Liver (tissue), 9 donors: ENCODE data around the gene FRRS1. TPM values are rescaled to one million over a fixed set of nuclear protein-coding genes. Genes with fewer than 3 reads are reported as not detected.

Source experiments
- DNase-seq: peaks from one replicate; pipeline ENCODE4 v3.0.0-alpha.2; 2017; ENCODE audit warnings: low spot score
- H3K27ac ChIP-seq, 2 donors: one replicate each; pipeline ENCODE4 v1.7.0; 2013; ENCODE audit warnings: inconsistent platforms in 2 of 2, low read length in 2 of 2, control low read depth in 1 of 2, low read depth in 1 of 2, mild to moderate bottlenecking in 1 of 2
- H3K27me3 ChIP-seq, 4 donors: one replicate each; pipeline versions ENCODE4 v1.6.1 to v1.7.0; 2013; ENCODE audit warnings: low read length in 3 of 4, inconsistent platforms in 1 of 4, mild to moderate bottlenecking in 1 of 4, moderate library complexity in 1 of 4; ENCODE audit not compliant: control insufficient read depth in 4 of 4, insufficient read depth in 4 of 4
- H3K36me3 ChIP-seq, 4 donors: one replicate each; pipeline versions ENCODE4 v1.6.1 to v1.7.0; 2013; ENCODE audit warnings: low read length in 3 of 4, mild to moderate bottlenecking in 3 of 4, low read depth in 1 of 4, moderate library complexity in 1 of 4; ENCODE audit not compliant: control insufficient read depth in 4 of 4, insufficient read depth in 3 of 4
- H3K4me1 ChIP-seq, 4 donors: one replicate each; pipeline versions ENCODE4 v1.6.1 to v1.7.0; 2013; ENCODE audit warnings: low read length in 3 of 4, mild to moderate bottlenecking in 3 of 4, moderate library complexity in 1 of 4; ENCODE audit not compliant: control insufficient read depth in 4 of 4, insufficient read depth in 4 of 4
- H3K4me3 ChIP-seq, 3 donors: one replicate each; pipeline versions ENCODE4 v1.6.1 to v1.7.0; 2013; ENCODE audit warnings: low read length in 3 of 3, control low read depth in 1 of 3, low read depth in 1 of 3, mild to moderate bottlenecking in 1 of 3
- H3K9ac ChIP-seq, 2 donors: one replicate each; pipeline ENCODE4 v1.7.0; 2013; ENCODE audit warnings: low read length in 2 of 2, mild to moderate bottlenecking in 2 of 2, moderate library complexity in 2 of 2, control low read depth in 1 of 2, low read depth in 1 of 2
- H3K9me3 ChIP-seq, 4 donors: one replicate each; pipeline versions ENCODE4 v1.6.1 to v1.7.0; 2013; ENCODE audit warnings: low read length in 3 of 4; ENCODE audit not compliant: control insufficient read depth in 4 of 4
- ATF3 ChIP-seq: IDR thresholded peaks from 2 replicates; pipeline ENCODE4 v1.6.1; 2016; ENCODE audit warnings: antibody characterized with exemption
- CTCF ChIP-seq: fragments of 150-350 bp; IDR thresholded peaks from 2 replicates; pipeline ENCODE4 v1.5.1; 2017; ENCODE audit warnings: improper control_type of control experiment, low read depth, low read length; ENCODE audit not compliant: missing input control
- EGR1 ChIP-seq, 2 donors: IDR thresholded peaks; 2 replicates each; pipeline ENCODE4 v1.6.1; 2016 to 2018; ENCODE audit warnings: antibody characterized with exemption in 2 of 2, low read depth in 2 of 2
- FOXA1 ChIP-seq: IDR thresholded peaks from 2 replicates; pipeline ENCODE4 v1.6.1; 2016; ENCODE audit warnings: antibody characterized with exemption
- FOXA2 ChIP-seq: IDR thresholded peaks from 2 replicates; pipeline ENCODE4 v1.6.1; 2016; ENCODE audit warnings: antibody characterized with exemption
- HNF4A ChIP-seq, 2 donors: conservative IDR thresholded peaks; 2 replicates each; pipeline ENCODE4 v1.6.1; 2016; ENCODE audit warnings: antibody characterized with exemption in 2 of 2, mild to moderate bottlenecking in 2 of 2
- HNF4G ChIP-seq: IDR thresholded peaks from 2 replicates; pipeline ENCODE4 v1.6.1; 2016; ENCODE audit warnings: antibody characterized with exemption
- JUND ChIP-seq, 2 donors: IDR thresholded peaks; 2 replicates each; pipeline ENCODE4 v1.6.1; 2016; ENCODE audit warnings: antibody characterized with exemption in 2 of 2
- MAX ChIP-seq: IDR thresholded peaks from 2 replicates; pipeline ENCODE4 v1.6.1; 2016; ENCODE audit warnings: antibody characterized with exemption
- NR2F2 ChIP-seq: IDR thresholded peaks from 2 replicates; pipeline ENCODE4 v1.6.1; 2016; ENCODE audit warnings: antibody characterized with exemption
- RAD21 ChIP-seq, 2 donors: IDR thresholded peaks; 2 replicates each; pipeline ENCODE4 v1.6.1; 2016; ENCODE audit warnings: antibody characterized with exemption in 2 of 2, mild to moderate bottlenecking in 2 of 2
- REST ChIP-seq: IDR thresholded peaks from 2 replicates; pipeline ENCODE4 v1.6.1; 2016; ENCODE audit warnings: antibody characterized with exemption, mild to moderate bottlenecking
- RXRA ChIP-seq, 2 donors: IDR thresholded peaks; 2 replicates each; pipeline ENCODE4 v1.6.1; 2017 to 2018; ENCODE audit warnings: antibody characterized with exemption in 2 of 2, mild to moderate bottlenecking in 1 of 2
- TAF1 ChIP-seq: conservative IDR thresholded peaks from 2 replicates; pipeline ENCODE4 v1.6.1; 2016; ENCODE audit warnings: antibody characterized with exemption, mild to moderate bottlenecking
- YY1 ChIP-seq: IDR thresholded peaks from 2 replicates; pipeline ENCODE4 v1.6.1; 2016; ENCODE audit warnings: antibody characterized with exemption, mild to moderate bottlenecking
- ZBTB33 ChIP-seq: IDR thresholded peaks from 2 replicates; pipeline ENCODE4 v1.6.1; 2016; ENCODE audit warnings: antibody characterized with exemption
- WGBS: extraction: QIAGEN DNeasy Blood & Tissue Kit; methylation state at CpG from one replicate; pipeline ENCODE4 v1.1.7; 2013; 5-methylcytosine and 5-hydroxymethylcytosine counted together
- polyA plus RNA-seq, 2 donors: library from polyadenylated mRNA; stranded (reverse) in 1 of 2; unstranded in 1 of 2; fragments of 200-250 nt in 1 of 2; fragments of >200 nt in 1 of 2; fragmentation: Nextera tagmentation in 1 of 2; extraction: Ambion mirVana in 1 of 2; gene quantifications; one replicate each; pipeline versions ENCODE4 v1.2.1 to v1.2.3, GENCODE V29; 2013 to 2015
- total RNA-seq, 2 donors: library from RNA; depleted of rRNA; stranded (reverse); fragments of >200 nt; gene quantifications; one replicate each; pipeline ENCODE4 v1.2.3, GENCODE V29; 2014
- donor health status: healthy.
- donor health status: healthy.
- donor health status: healthy.
- donor health status: healthy.
- donor health status: healthy.

Gene FRRS1
- total and polyA plus RNA-seq, 4 donors, result 2.7 to 87.4 (median 30.4) TPM

- Histone ChIP-seq H3K27ac (no peak overlapping the region), H3K4me3 (no peak overlapping the region), H3K9ac (no peak overlapping the region), H3K4me1 (peaks cover 0 to 3% (median 0%) of the 10 kb centered on the region in 4 donors), H3K9me3 (no peaks in the 10 kb centered on the region), H3K27me3 (no peaks in the 10 kb centered on the region), H3K36me3 (peaks cover 0 to 14% (median 3%) of the 10 kb centered on the region in 4 donors)
- TF ChIP-seq ZBTB33 (no peak), FOXA1 (no peak), NR2F2 (no peak), YY1 (no peak), RAD21 (IDR thresholded peaks at IDR 0.05) (no peak), JUND (IDR thresholded peaks at IDR 0.05) (no peak), HNF4A (conservative IDR thresholded peaks at IDR 0.05) (no peak), HNF4G (no peak), TAF1 (no peak), ATF3 (no peak), FOXA2 (no peak), EGR1 (IDR thresholded peaks at IDR 0.05; ENCODE audit: low read depth in 2 of 2) (no peak)
- no peak for DNase-seq
These were observed 64.2 kb downstream of the FRRS1 start for GRCh38 chr1:99702221-99702620.

GRCh38 chr1:99700020-99700419, 66.4 kb downstream of the FRRS1 start:
- H3K4me3 ChIP-seq, result no peak overlapping the region
- WGBS, result 87% methylated on average over 3 of the region's 3 CpGs
- H3K36me3 ChIP-seq, result peaks cover 0 to 11% (median 2%) of the 10 kb centered on the region in 4 donors
- H3K4me1 ChIP-seq, result peaks cover 0 to 3% (median 0%) of the 10 kb centered on the region in 4 donors
- TF ChIP-seq REST (no peak), YY1 (no peak), RXRA (IDR thresholded peaks at IDR 0.05) (no peak)
- no peaks in the 10 kb centered on the region for H3K9me3 ChIP-seq
- H3K27me3 ChIP-seq, result no peaks in the 10 kb centered on the region
- no peak overlapping the region for H3K27ac ChIP-seq
- no peak for DNase-seq
- H3K9ac ChIP-seq, result no peak overlapping the region

GRCh38 chr1:99697580-99697979, 68.9 kb downstream of the FRRS1 start:
- no peak overlapping the region for H3K9ac ChIP-seq
- H3K27me3 ChIP-seq, result no peaks in the 10 kb centered on the region
- DNase-seq, result no peak
- H3K4me3 ChIP-seq, result no peak overlapping the region
- no peaks in the 10 kb centered on the region for H3K9me3 ChIP-seq
- peaks cover 0 to 3% (median 0%) of the 10 kb centered on the region in 4 donors for H3K4me1 ChIP-seq
- TF ChIP-seq RXRA (IDR thresholded peaks at IDR 0.05) (no peak), FOXA1 (no peak), CTCF (no peak), HNF4A (conservative IDR thresholded peaks at IDR 0.05) (no peak), FOXA2 (no peak), HNF4G (no peak), MAX (no peak), ZBTB33 (no peak), JUND (IDR thresholded peaks at IDR 0.05) (no peak)
- WGBS, result 23% methylated on average over 1 of the region's 1 CpG
- H3K27ac ChIP-seq, result no peak overlapping the region
- H3K36me3 ChIP-seq, result peaks cover 0 to 8% (median 4%) of the 10 kb centered on the region in 4 donors
